Measurements from ENCODE around the gene GABRQ.

DNA sequence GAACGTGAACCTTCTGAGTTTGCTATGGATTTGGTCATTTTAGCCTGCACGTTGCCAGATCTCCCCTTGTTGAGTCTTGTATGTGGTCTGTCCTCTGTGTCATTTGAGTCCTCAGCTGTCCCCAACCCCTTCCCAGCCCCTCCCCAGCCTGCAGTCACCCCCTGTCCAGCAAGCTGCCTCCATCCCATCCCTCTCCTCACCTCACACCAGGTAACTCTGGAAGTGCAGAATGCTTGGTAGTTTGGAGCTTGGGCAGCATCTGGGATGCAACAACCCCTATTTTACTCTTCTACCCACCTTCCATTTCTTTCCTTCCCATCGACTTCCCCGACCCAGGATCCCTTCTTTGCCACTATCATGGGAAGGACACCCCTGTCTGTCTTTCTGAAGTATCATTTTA, 18.4 kb downstream of the GABRQ start:
- TF ChIP-seq, protein P1, sequence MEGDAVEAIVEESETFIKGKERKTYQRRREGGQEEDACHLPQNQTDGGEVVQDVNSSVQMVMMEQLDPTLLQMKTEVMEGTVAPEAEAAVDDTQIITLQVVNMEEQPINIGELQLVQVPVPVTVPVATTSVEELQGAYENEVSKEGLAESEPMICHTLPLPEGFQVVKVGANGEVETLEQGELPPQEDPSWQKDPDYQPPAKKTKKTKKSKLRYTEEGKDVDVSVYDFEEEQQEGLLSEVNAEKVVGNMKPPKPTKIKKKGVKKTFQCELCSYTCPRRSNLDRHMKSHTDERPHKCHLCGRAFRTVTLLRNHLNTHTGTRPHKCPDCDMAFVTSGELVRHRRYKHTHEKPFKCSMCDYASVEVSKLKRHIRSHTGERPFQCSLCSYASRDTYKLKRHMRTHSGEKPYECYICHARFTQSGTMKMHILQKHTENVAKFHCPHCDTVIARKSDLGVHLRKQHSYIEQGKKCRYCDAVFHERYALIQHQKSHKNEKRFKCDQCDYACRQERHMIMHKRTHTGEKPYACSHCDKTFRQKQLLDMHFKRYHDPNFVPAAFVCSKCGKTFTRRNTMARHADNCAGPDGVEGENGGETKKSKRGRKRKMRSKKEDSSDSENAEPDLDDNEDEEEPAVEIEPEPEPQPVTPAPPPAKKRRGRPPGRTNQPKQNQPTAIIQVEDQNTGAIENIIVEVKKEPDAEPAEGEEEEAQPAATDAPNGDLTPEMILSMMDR (IDR thresholded peaks at IDR 0.05) = no peak
- no peak for TF ChIP-seq POLR2A (IDR thresholded peaks at IDR 0.05)
